ENCODE data around the gene FBXL17.

- TF ChIP-seq EZH2 (IDR thresholded peaks at IDR 0.05; ENCODE audit: insufficient read depth, poor library complexity, severe bottlenecking), result no peak
- TF ChIP-seq EZH2phosphoT487 (IDR thresholded peaks at IDR 0.05; ENCODE audit: insufficient read depth, low read depth), result no peak
Observed at GRCh38 chr5:108144332-108144731, 237.6 kb downstream of the FBXL17 start.

All from GM23248 (cell line).